OCI-LY1 (cell line): ENCODE measurements around the gene ZNF746.

Experiments used
- H2AFZ ChIP-seq: fragments of 200-600 bp; sonication (generic), shearing (Covaris generic); 2 replicates; pipeline ENCODE4 v1.6.0; 2014; ENCODE audit warnings: antibody characterized with exemption, mild to moderate bottlenecking, low read length
- H3F3A ChIP-seq: fragments of 200-600 bp; sonication (generic), shearing (Covaris generic); 2 replicates; pipeline ENCODE4 v1.6.0; 2014; ENCODE audit warnings: mild to moderate bottlenecking, antibody characterized with exemption, low read length, moderate library complexity; ENCODE audit not compliant: insufficient read depth
- H3K27ac ChIP-seq: fragments of 200-600 bp; sonication (generic); 2 replicates; pipeline ENCODE4 v1.5.1; 2014; ENCODE audit warnings: low read length, mixed run types, mild to moderate bottlenecking, low read depth; ENCODE audit not compliant: poor library complexity, severe bottlenecking
- H3K27me3 ChIP-seq: fragments of 200-600 bp; sonication (generic); 2 replicates; pipeline ENCODE4 v1.6.0; 2014; ENCODE audit warnings: antibody characterized with exemption, mild to moderate bottlenecking, low read length, moderate library complexity; ENCODE audit not compliant: insufficient read depth
- H3K36me3 ChIP-seq: fragments of 200-600 bp; sonication (generic); 2 replicates; pipeline ENCODE4 v1.6.1; 2014; ENCODE audit warnings: mild to moderate bottlenecking, antibody characterized with exemption, low read length, moderate library complexity, mixed read lengths; ENCODE audit not compliant: insufficient read depth
- H3K4me1 ChIP-seq: fragments of 200-600 bp; sonication (generic); 2 replicates; pipeline ENCODE4 v1.5.1; 2014; ENCODE audit warnings: mild to moderate bottlenecking, low read length, moderate library complexity; ENCODE audit not compliant: insufficient read depth, severe bottlenecking
- H3K4me2 ChIP-seq: fragments of 200-600 bp; sonication (generic), shearing (Covaris generic); 2 replicates; pipeline ENCODE4 v1.6.1; 2014; ENCODE audit warnings: low read length
- H3K4me3 ChIP-seq: fragments of 200-600 bp; sonication (generic); 2 replicates; pipeline ENCODE4 v1.5.1; 2014; ENCODE audit warnings: low read length, low read depth, mild to moderate bottlenecking, mixed read lengths; ENCODE audit not compliant: poor library complexity, severe bottlenecking
- H3K79me2 ChIP-seq: fragments of 200-600 bp; shearing (Covaris generic); 2 replicates; pipeline ENCODE4 v1.6.1; 2016; ENCODE audit warnings: mixed run types, low read length, mixed read lengths; ENCODE audit not compliant: insufficient read depth
- H3K9ac ChIP-seq: fragments of 200-600 bp; sonication (generic), shearing (Covaris generic); 2 replicates; pipeline ENCODE4 v1.6.1; 2014; ENCODE audit warnings: mild to moderate bottlenecking, low read length, mixed read lengths
- H3K9me2 ChIP-seq: fragments of 200-600 bp; sonication (generic), shearing (Covaris generic); 2 replicates; pipeline ENCODE4 v1.6.1; 2014; ENCODE audit warnings: low read depth, mild to moderate bottlenecking, low read length, mixed read lengths
- H3K9me3 ChIP-seq: fragments of 200-600 bp; shearing (Covaris generic); 2 replicates; pipeline ENCODE4 v1.6.1; 2014; ENCODE audit warnings: low read length, mixed read lengths
- H4K20me1 ChIP-seq: fragments of 200-600 bp; sonication (generic), shearing (Covaris generic); 2 replicates; pipeline ENCODE4 v1.6.0; 2016; ENCODE audit warnings: mild to moderate bottlenecking, low read length; ENCODE audit not compliant: insufficient read depth
- EZH2 ChIP-seq: fragments of 200-600 bp; sonication (generic), shearing (Covaris generic); IDR thresholded peaks from 2 replicates; pipeline ENCODE4 v1.8.0; 2017; ENCODE audit warnings: borderline replicate concordance, mixed run types, mild to moderate bottlenecking, antibody characterized with exemption, low read length, moderate library complexity, mixed read lengths
- TF ChIP-seq, protein P1 (sequence below): fragments of 200-600 bp; sonication (generic), shearing (Covaris generic); IDR thresholded peaks from 2 replicates; pipeline ENCODE4 v1.5.1; 2017; ENCODE audit warnings: mild to moderate bottlenecking, antibody characterized with exemption, low read length, moderate library complexity, mixed read lengths

ZNF746 gene

DNA sequence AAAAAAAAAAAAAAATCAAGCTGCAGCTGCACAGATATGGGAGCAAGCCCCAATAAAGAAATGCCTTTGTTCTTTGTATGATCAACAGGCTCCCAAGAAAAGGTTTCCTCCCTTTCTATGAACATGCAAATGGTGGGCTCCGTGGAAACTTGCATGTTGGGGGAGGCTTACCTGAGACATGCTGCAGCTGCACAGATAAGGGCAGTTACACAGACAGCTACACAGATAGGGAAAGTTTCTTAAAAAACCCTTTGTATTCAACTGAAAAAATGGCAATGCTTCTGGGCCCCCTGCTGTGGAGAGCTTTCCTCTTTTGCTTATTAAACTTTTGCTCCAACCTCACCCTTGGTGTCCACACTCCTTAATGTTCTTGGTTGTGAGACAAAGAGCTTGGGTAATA is 29.8 kb upstream of the ZNF746 start:
- Histone ChIP-seq H3K27ac (no peak overlapping the region), H3K4me2 (no peak overlapping the region), H3K79me2 (no peaks in the 10 kb centered on the region), H3K27me3 (no peaks in the 10 kb centered on the region), H3K4me3 (no peak overlapping the region), H3K36me3 (no peaks in the 10 kb centered on the region), H3K9me3 (peaks cover 34% of the 10 kb centered on the region), H3K4me1 (no peaks in the 10 kb centered on the region), H4K20me1 (no peaks in the 10 kb centered on the region), H3F3A (no peaks in the 10 kb centered on the region), H3K9me2 (no peaks in the 10 kb centered on the region), H2AFZ (no peak overlapping the region), H3K9ac (no peak overlapping the region)
- TF ChIP-seq EZH2, result no peak
- TF ChIP-seq, protein P1, sequence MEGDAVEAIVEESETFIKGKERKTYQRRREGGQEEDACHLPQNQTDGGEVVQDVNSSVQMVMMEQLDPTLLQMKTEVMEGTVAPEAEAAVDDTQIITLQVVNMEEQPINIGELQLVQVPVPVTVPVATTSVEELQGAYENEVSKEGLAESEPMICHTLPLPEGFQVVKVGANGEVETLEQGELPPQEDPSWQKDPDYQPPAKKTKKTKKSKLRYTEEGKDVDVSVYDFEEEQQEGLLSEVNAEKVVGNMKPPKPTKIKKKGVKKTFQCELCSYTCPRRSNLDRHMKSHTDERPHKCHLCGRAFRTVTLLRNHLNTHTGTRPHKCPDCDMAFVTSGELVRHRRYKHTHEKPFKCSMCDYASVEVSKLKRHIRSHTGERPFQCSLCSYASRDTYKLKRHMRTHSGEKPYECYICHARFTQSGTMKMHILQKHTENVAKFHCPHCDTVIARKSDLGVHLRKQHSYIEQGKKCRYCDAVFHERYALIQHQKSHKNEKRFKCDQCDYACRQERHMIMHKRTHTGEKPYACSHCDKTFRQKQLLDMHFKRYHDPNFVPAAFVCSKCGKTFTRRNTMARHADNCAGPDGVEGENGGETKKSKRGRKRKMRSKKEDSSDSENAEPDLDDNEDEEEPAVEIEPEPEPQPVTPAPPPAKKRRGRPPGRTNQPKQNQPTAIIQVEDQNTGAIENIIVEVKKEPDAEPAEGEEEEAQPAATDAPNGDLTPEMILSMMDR, result no peak

GRCh38 chr7:149525280-149525679 is 27.7 kb upstream of the ZNF746 start:
- peaks cover 29% of the 10 kb centered on the region for H3K9me3 ChIP-seq
- TF ChIP-seq EZH2, result no peak
- TF ChIP-seq, protein P1, result no peak
- H2AFZ ChIP-seq, result no peak overlapping the region
- no peaks in the 10 kb centered on the region for H3K79me2 ChIP-seq
- H3K27me3 ChIP-seq, result no peaks in the 10 kb centered on the region
- no peaks in the 10 kb centered on the region; the same call in 1 of the 2 replicates for H3K9me2 ChIP-seq
- H4K20me1 ChIP-seq, result no peaks in the 10 kb centered on the region
- H3K36me3 ChIP-seq, result no peaks in the 10 kb centered on the region
- no peaks in the 10 kb centered on the region for H3F3A ChIP-seq
- no peaks in the 10 kb centered on the region for H3K4me1 ChIP-seq
- H3K9ac ChIP-seq, result no peak overlapping the region
- H3K4me3 ChIP-seq, result no peak overlapping the region
- H3K27ac ChIP-seq, result no peak overlapping the region
- H3K4me2 ChIP-seq, result no peak overlapping the region

- no peaks in the 10 kb centered on the region for H3K4me1 ChIP-seq
- no peaks in the 10 kb centered on the region for H3K27me3 ChIP-seq
- H3K9ac ChIP-seq, result no peak overlapping the region
- H4K20me1 ChIP-seq, result no peaks in the 10 kb centered on the region
- no peak overlapping the region for H3K4me2 ChIP-seq
- H2AFZ ChIP-seq, result no peak overlapping the region
- H3K79me2 ChIP-seq, result no peaks in the 10 kb centered on the region
- H3K9me2 ChIP-seq, result no peaks in the 10 kb centered on the region; the same call in 1 of the 2 replicates
- no peaks in the 10 kb centered on the region for H3K36me3 ChIP-seq
- H3K27ac ChIP-seq, result no peak overlapping the region
- no peaks in the 10 kb centered on the region for H3F3A ChIP-seq
- peaks cover 22% of the 10 kb centered on the region for H3K9me3 ChIP-seq
- no peak overlapping the region for H3K4me3 ChIP-seq
- TF ChIP-seq, protein P1, result no peak
- TF ChIP-seq EZH2, result no peak
These were observed 26.8 kb upstream of the ZNF746 start for GRCh38 chr7:149524394-149524793.
